ENCODE measurements around the gene P2RY2. TPM values are rescaled to one million over a fixed set of nuclear protein-coding genes. Genes with fewer than 3 reads are reported as not detected.

P2RY2 gene
- polyA plus RNA-seq, 1 donor from 2014 or later = not detected

- no peak overlapping the region for H2AFZ ChIP-seq (ENCODE audit: low read depth, low read length)
- TF ChIP-seq REST (IDR thresholded peaks at IDR 0.05; ENCODE audit: borderline replicate concordance) = no peak
- TF ChIP-seq RAD21 (conservative IDR thresholded peaks at IDR 0.05) = no peak
- TF ChIP-seq SMC3 (conservative IDR thresholded peaks at IDR 0.05; ENCODE audit: poor library complexity) = no peak
- no peaks in the 10 kb centered on the region for H3K27me3 ChIP-seq (ENCODE audit: insufficient read depth, low read depth, low read length)
- no peaks in the 10 kb centered on the region for H3K9me2 ChIP-seq (ENCODE audit: insufficient read depth, low read length)
- no peaks in the 10 kb centered on the region for H3K36me3 ChIP-seq (ENCODE audit: insufficient read depth, low read length)
- H3K9ac ChIP-seq (ENCODE audit: low read length) = no peak overlapping the region
- no peak overlapping the region for H3K4me3 ChIP-seq (ENCODE audit: low read length)
- no peak overlapping the region for H3K27ac ChIP-seq (ENCODE audit: low read length)
- H3K9me3 ChIP-seq (ENCODE audit: low read length) = no peaks in the 10 kb centered on the region
- no peaks in the 10 kb centered on the region for H3K79me2 ChIP-seq (replicated peaks; ENCODE audit: insufficient read depth, low read length)
- no peaks in the 10 kb centered on the region for H4K20me1 ChIP-seq (ENCODE audit: insufficient read depth)
- no peak overlapping the region for H3K4me2 ChIP-seq (ENCODE audit: low read length)
- H3F3A ChIP-seq (ENCODE audit: insufficient read depth, low read length, poor library complexity, severe bottlenecking) = no peaks in the 10 kb centered on the region
Observed at GRCh38 chr11:73275381-73275750, 57.3 kb downstream of the P2RY2 start.

GRCh38 chr11:73277467-73277866 is 59.4 kb downstream of the P2RY2 start:
- Histone ChIP-seq H3K36me3 (ENCODE audit: insufficient read depth, low read length) (no peaks in the 10 kb centered on the region), H3K4me2 (ENCODE audit: low read length) (no peak overlapping the region), H3K9me3 (ENCODE audit: low read length) (no peaks in the 10 kb centered on the region), H3K4me3 (ENCODE audit: low read length) (no peak overlapping the region), H2AFZ (ENCODE audit: low read depth, low read length) (no peak overlapping the region), H3K79me2 (replicated peaks; ENCODE audit: insufficient read depth, low read length) (no peaks in the 10 kb centered on the region), H3K27ac (ENCODE audit: low read length) (no peak overlapping the region), H3K9me2 (ENCODE audit: insufficient read depth, low read length) (no peaks in the 10 kb centered on the region), H3K27me3 (ENCODE audit: insufficient read depth, low read depth, low read length) (no peaks in the 10 kb centered on the region), H3F3A (ENCODE audit: insufficient read depth, low read length, poor library complexity, severe bottlenecking) (no peaks in the 10 kb centered on the region), H3K9ac (ENCODE audit: low read length) (no peak overlapping the region), H4K20me1 (ENCODE audit: insufficient read depth) (no peaks in the 10 kb centered on the region)
- no peak for TF ChIP-seq RAD21 (conservative IDR thresholded peaks at IDR 0.05)
- no peak for TF ChIP-seq CTCF (IDR thresholded peaks at IDR 0.05; ENCODE audit: poor library complexity, severe bottlenecking)

GRCh38 chr11:73280626-73281025 is 62.5 kb downstream of the P2RY2 start:
- Histone ChIP-seq H3K9me3 (ENCODE audit: low read length) (no peaks in the 10 kb centered on the region), H3K9ac (ENCODE audit: low read length) (no peak overlapping the region), H4K20me1 (ENCODE audit: insufficient read depth) (no peaks in the 10 kb centered on the region), H3K79me2 (replicated peaks; ENCODE audit: insufficient read depth, low read length) (no peaks in the 10 kb centered on the region), H3K27ac (ENCODE audit: low read length) (no peak overlapping the region), H3K4me3 (ENCODE audit: low read length) (no peak overlapping the region), H3K27me3 (ENCODE audit: insufficient read depth, low read depth, low read length) (no peaks in the 10 kb centered on the region), H3F3A (ENCODE audit: insufficient read depth, low read length, poor library complexity, severe bottlenecking) (no peaks in the 10 kb centered on the region), H3K36me3 (ENCODE audit: insufficient read depth, low read length) (no peaks in the 10 kb centered on the region), H3K9me2 (ENCODE audit: insufficient read depth, low read length) (no peaks in the 10 kb centered on the region), H3K4me2 (ENCODE audit: low read length) (no peak overlapping the region), H2AFZ (ENCODE audit: low read depth, low read length) (no peak overlapping the region)
- TF ChIP-seq SMC3 (conservative IDR thresholded peaks at IDR 0.05; ENCODE audit: poor library complexity) = no peak
- TF ChIP-seq REST (IDR thresholded peaks at IDR 0.05; ENCODE audit: borderline replicate concordance) = no peak
- no peak for TF ChIP-seq RAD21 (conservative IDR thresholded peaks at IDR 0.05)
- TF ChIP-seq MXI1 (conservative IDR thresholded peaks at IDR 0.05; ENCODE audit: poor library complexity, severe bottlenecking) = no peak
- no peak for TF ChIP-seq EZH2 (IDR thresholded peaks at IDR 0.05; ENCODE audit: borderline replicate concordance, insufficient read depth, low read length, poor library complexity, severe bottlenecking)
- no peak for TF ChIP-seq EP300 (conservative IDR thresholded peaks at IDR 0.05; ENCODE audit: poor library complexity, severe bottlenecking)
- TF ChIP-seq CTCF (IDR thresholded peaks at IDR 0.05; ENCODE audit: poor library complexity, severe bottlenecking) = no peak
- no peak for TF ChIP-seq TAF1 (IDR thresholded peaks at IDR 0.05; ENCODE audit: low read depth)
- TF ChIP-seq POLR2AphosphoS5 (IDR thresholded peaks at IDR 0.05) = no peak
